GM18505 (cell line): ENCODE results near the gene TMPRSS3.

Source experiments
- ATAC-seq: cut with Tn5 transposase; IDR thresholded peaks from one replicate; pipeline ENCODE4 v1.9.1; 2021; ENCODE audit not compliant: unreplicated experiment
- POLR2A ChIP-seq: IDR thresholded peaks from 4 replicates; pipeline ENCODE4 v1.6.1; 2011; ENCODE audit warnings: borderline replicate concordance; ENCODE audit not compliant: insufficient read depth, insufficient read length; ENCODE audit errors: extremely low read depth

Gene TMPRSS3

DNA sequence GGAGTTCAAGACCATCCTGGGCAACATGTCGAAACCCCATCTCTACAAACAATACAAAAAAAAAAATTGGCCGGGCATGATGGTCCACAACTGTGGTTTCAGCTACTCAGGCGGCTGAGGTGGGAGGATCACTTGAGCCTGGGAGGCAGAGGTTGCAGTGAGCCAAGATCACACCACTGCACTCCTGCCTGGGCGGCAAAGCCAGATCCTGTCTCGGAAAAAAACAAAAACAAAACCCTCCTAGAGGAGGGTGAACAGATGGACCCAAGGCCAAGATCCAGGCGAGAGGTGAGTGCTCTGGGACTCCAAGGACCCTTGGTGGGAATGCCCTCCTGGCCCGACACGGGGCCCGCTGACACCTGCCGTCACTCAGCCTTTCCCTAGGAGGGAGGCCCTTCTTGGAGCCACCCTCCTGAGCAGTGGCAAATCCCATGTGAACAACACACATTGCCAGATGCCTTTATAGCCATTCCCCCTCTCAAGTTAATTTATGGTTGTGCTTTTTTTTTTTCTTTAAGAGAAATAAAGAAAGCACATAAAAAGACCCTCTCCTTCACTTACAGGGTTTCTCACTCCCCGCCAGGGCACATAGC, 45.4 kb downstream of the TMPRSS3 start:
- TF ChIP-seq POLR2A = no peak
- ATAC-seq = no peak

DNA sequence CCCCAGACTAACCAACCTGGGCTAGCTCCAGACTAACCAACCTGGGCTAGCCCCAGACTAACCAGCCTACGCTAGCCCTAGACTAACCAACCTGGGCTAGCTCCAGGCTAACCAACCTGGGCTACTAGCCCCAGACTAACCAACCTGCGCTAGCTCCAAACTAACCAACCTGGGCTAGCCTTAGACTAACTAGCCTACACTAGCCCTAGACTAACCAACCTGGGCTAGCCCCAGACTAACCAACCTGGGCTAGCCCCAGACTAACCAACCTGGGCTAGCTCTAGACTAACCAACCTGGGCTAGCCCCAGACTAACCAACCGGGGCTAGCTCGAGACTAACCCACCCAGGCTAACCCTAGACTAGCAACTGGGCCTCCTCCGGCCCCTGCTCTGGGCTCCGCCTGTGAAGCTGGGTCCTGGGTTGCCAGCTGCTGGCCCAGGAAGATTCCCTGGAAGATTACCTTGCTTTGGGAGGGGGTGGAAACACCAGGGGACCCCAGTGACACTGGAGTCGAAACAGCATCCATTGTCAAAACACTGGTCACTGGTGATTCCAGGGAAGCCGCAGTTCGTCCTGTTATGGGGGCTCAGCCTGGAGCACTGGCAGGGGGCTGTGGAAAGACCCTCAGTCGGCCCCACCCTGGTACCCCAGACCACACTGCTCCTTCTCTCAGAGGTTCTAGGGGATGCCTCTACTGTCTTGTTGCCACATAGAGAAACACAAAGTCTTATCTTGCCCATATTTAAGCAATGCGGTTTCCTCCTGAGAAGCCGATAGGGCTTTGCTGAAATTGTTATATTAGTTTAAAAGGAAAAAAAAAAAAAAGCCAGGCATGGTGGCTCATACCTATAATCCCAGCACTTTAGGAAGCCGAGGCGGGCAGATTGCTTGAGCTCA, 46.2 kb downstream of the TMPRSS3 start:
- ATAC-seq = no peak
- TF ChIP-seq POLR2A = no peak

DNA sequence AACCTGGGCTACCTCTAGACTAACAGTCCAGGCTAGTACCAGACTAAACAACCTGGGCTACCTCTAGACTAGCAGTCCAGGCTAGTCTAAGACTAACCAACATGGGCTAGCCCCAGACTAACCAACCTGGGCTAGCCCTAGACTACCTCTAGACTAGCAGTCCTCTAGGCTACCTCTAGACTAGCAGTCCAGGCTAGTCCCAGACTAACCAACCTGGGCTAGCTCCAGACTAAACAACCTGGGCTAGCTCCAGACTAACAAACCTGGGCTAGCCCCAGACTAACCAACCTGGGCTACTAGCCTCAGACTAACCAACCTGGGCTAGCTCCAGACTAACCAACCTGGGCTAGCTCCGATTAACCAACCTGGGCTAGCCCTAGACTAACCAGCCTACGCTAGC, 47.1 kb downstream of the TMPRSS3 start:
- no peak for ATAC-seq
- no peak for TF ChIP-seq POLR2A

DNA sequence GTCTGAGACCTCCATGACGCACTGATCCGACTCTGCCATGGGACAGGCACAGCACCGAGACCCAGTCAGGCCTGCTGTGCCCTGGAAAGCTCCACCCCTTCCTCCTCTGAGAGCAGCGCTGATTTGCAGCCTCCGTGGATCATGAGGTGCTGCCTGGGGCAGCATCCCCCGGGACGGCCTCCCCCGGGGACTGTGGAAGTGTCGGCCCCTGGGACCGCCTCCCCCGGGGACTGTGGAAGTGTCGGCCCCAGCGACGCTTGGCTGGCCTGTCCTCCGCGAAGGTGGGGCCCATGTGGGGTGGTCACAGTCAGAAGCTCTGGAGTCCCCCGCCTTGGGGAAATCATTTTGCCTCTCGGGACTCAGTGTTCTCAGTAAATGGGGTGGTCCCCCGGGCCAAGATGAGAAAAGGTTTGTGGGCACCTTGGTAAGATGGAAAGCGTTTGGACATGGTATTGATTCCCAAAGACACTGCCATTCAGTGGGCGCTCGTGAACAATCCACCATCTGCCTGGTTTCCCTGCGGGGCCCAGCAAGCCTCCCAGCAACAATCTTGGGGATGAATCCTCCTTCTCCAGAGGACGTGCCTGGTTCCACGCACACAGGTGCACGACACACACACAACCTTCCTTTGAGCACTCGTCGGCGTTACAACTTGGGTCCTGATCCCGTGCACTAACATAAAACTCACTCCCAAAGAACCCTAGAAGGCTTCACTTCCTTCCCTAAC, 48.1 kb downstream of the TMPRSS3 start:
- no peak for ATAC-seq

DNA sequence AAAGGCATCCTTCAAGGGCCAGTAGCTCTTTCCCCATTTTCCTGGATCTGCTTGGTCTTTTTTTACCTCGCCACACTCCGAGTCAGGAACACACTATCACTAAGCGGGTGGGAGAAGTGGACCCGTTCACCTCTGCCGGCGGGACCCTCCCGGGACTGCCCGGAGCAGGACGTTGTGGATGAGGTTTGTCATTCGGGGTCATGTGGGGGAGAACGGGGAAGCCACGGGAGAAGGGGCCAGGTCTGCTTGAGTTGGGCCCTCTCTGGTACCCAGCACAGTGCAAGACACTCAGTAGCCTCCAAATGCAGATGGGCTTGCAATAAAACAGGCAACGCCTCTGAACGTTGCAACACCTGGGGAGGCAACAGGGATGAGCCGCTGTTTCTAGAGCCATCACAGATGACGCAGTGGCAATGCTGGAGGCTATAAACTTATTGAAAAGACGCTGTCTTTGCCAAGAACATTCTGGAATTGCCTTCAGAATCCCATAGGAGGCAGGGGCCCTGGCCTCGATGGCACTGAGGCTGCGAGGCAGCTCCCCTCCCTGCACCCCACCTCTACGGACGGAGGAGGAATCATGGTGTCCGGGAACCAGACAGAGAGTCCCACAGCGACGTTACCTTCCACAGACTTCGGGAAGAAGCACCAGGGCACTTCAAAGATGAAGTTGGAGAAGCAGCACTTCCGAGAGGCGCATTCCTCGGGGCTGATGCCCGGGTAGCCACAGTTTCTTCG, 48.8 kb downstream of the TMPRSS3 start:
- no peak for TF ChIP-seq POLR2A
- ATAC-seq = no peak

More for the DNA sequence above, 48.1 kb downstream of the TMPRSS3 start:
- TF ChIP-seq POLR2A = no peak

DNA sequence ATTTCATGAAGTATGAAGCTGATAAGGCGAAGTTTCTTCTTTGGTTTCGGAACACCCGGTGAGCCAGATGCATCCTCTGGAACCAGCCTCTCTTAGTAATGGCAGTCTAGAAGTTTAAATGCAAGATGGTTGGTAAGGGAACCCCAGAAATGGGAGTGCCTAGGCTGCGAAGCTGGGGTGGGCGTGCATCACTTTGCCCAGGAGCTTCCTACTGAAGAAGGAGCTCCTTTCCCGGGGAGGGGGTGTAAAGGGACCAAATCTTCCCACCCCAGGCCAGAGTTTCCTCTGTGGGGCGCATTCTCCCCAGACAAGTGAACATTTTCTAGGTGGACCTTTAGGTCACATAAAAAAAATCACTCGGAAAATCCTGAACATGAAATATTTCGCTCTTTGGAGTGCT, 49.4 kb downstream of the TMPRSS3 start:
- TF ChIP-seq POLR2A = no peak
- ATAC-seq = no peak

DNA sequence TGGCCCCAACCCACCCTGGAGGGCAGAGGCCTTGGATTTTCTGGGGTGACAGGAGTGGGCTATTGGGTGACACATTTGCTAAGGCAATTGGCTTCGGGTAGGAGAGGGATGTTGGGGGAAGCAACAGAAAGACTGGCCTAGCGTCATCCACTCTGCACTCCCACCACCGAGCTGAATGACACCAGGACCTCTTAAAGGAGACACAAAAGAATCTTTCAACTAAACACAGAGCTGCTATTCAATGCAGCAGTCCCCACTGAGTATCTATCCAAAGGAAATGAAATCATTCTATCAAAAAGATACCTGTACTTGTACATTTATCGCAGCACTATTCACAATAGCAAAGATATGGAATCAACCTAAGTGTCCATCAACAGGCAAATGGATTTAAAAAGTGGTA, 51.2 kb downstream of the TMPRSS3 start:
- no peak for ATAC-seq

GRCh38 chr21:42343963-42344510, 51.8 kb downstream of the TMPRSS3 start:
- no peak for ATAC-seq
- TF ChIP-seq POLR2A = no peak

More for the DNA sequence above, 51.2 kb downstream of the TMPRSS3 start:
- TF ChIP-seq POLR2A = no peak

DNA sequence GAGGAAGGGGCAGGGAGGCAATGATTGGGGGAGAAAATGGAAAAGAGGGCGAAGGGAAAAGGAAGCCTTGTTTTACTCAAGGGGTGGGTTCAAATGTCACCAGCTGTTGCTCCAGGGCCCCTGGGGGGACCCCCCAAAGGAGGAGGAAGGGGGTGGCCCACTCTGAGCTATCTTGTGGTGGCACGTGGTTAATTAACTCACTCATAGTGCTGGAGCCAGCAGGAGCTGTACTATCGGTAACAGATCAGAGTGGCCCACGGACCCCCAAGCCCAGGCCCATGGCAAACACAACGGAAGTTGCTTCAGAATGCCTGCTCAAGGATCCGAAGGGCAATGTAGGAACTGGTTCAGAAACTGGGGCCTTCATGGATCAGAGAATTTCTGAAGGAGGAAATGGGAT, 52.3 kb downstream of the TMPRSS3 start:
- no peak for ATAC-seq
- TF ChIP-seq POLR2A = no peak

DNA sequence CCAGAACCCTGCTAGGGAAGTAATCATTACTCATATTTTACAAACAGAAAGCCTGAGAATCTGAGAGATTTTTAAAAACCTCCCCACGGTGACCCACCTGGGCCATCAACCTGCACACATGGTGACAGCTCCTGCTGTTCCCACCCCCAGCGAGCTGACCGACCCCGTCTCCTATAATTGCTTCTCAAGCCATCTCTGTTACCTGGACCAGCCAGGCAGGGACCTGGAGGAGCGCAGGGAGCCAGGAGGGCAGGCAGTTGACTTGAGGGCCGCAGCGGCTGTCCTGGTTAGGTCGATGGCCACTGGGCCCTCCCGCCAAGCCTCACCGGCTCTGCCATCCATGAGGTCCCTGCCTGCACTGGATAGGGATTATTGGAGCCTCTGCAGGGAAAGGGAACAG, 52.8 kb downstream of the TMPRSS3 start:
- TF ChIP-seq POLR2A = no peak
- ATAC-seq = no peak

DNA sequence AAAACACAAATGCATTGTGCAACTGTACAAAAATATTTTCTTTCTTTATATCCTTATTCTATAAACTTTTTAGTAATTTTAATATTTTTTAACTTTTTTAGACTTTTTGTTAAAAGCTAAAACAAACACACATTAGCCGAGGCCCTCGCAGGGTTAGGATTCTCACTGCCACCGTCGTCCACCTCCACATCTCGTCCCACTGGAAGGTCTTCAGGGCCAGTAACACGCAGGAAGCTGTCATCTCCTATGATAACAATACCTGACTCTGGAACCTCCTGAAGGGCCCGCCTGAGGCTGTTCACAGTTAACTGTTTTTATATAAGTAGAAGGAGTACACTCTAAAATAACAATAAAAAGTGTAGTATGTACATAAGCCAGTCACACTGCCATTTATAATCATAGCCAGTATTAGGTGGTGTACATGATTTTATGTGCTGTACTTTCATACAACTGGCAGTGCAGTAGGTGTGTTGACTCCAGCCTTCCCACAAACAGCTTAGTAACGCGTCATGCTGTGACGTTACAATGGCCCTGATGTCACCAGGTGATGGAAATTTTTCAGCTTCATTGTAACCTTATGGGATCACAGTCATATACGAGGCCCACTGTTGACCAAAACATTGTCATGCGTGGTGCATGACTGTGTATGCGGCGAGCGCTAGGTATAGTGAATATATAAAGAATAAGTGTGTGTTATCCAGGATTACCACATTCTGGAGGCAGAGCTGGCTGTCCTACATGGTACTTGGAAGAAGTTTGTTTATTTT, 53.9 kb downstream of the TMPRSS3 start:
- TF ChIP-seq POLR2A = no peak
- no peak for ATAC-seq
